NCI-H82 treated with DMSO at 0.1 percent for 48 hours (cell line): ENCODE data around the gene PFKM.

Experiments used
- DNase-seq: peaks from one replicate; lab custom pipeline; 2025; ENCODE audit not compliant: unreplicated experiment; lab: John Stamatoyannopoulos, UW

PFKM gene

GRCh38 chr12:48185181-48185919 is 66.2 kb downstream of the PFKM start:
- no peak for DNase-seq

GRCh38 chr12:48187916-48188695 is 68.9 kb downstream of the PFKM start:
- no peak for DNase-seq

- peak; percentile 13 for DNase-seq
Observed at GRCh38 chr12:48189331-48190125, 70.4 kb downstream of the PFKM start.

GRCh38 chr12:48191096-48191495 is 71.9 kb downstream of the PFKM start:
- DNase-seq: no peak

- no peak for DNase-seq
Observed at GRCh38 chr12:48192861-48193260, 73.7 kb downstream of the PFKM start.

GRCh38 chr12:48193623-48194022 is 74.5 kb downstream of the PFKM start:
- no peak for DNase-seq

- DNase-seq: no peak
Observed at GRCh38 chr12:48194799-48195201, 75.6 kb downstream of the PFKM start.
